ENCODE data around the gene TEX38. TPM values are rescaled to one million over a fixed set of nuclear protein-coding genes. Genes with fewer than 3 reads are reported as not detected.

The TEX38 gene
- total and polyA plus RNA-seq, 2 of the 13 experiments (the other 11 are each of a cell fraction or from before 2014, with no cell fraction given): 0.18 TPM; not detected in 1

DNA sequence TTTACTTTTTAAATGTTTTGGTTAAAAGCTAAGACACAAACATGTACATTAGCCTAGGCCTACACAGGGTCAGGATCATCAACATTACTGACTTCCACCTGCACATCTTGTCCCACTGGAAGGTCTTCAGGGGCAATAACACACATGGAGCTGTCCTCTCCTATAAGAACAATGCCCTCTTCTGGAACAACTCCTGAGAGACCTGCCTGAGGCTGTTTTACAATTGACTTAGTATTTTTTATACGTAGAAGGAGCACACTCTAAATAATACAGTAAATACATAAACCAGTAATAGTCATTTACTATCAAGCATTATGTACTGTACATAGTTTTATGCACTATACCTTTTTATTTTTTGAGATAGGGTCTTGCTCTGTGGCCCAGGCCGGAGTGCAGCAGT lies 40.9 kb upstream of the TEX38 start:
- Histone ChIP-seq H3K4me1 (ENCODE audit: insufficient read depth, low read length) (peaks cover 8% of the 10 kb centered on the region), H3K79me2 (ENCODE audit: insufficient read depth, low read length) (no peaks in the 10 kb centered on the region), H4K20me1 (ENCODE audit: insufficient read depth, low read length) (no peaks in the 10 kb centered on the region), H3K9me3 (ENCODE audit: low read length) (no peaks in the 10 kb centered on the region), H3K9ac (ENCODE audit: insufficient read depth, low read depth, low read length) (no peak overlapping the region), H3K4me3 (replicated peaks in 1 of 3; ENCODE audit: insufficient read depth in 1 of 3, low read depth in 2 of 3, low read length in 3 of 3) (no peak overlapping the region), H3K4me2 (ENCODE audit: low read depth, low read length) (no peak overlapping the region), H3K36me3 (replicated peaks in 1 of 2; ENCODE audit: control insufficient read depth in 1 of 2, insufficient read depth in 2 of 2, low read length in 2 of 2) (peaks cover 4 to 25% of the 10 kb centered on the region in 2 experiments), H2AFZ (ENCODE audit: low read length) (no peak overlapping the region), H3K27ac (ENCODE audit: extremely low read length, insufficient read depth, low read length) (no peak overlapping the region), H3K27me3 (ENCODE audit: control insufficient read depth in 1 of 2, insufficient read depth in 2 of 2, low read length in 2 of 2) (no peaks in the 10 kb centered on the region)
- 91% methylated on average over 2 of the region's 2 CpGs for WGBS (ENCODE audit: low lambda C conversion rate)
- no peak for TF ChIP-seq NAIF1 (CRISPR knock-in tag; IDR thresholded peaks at IDR 0.05; ENCODE audit: borderline replicate concordance)
- TF ChIP-seq ZNF230 (CRISPR knock-in tag; IDR thresholded peaks at IDR 0.05): no peak
- no peak for TF ChIP-seq PHF8 (CRISPR knock-in tag; IDR thresholded peaks at IDR 0.05)
- TF ChIP-seq, protein P1, sequence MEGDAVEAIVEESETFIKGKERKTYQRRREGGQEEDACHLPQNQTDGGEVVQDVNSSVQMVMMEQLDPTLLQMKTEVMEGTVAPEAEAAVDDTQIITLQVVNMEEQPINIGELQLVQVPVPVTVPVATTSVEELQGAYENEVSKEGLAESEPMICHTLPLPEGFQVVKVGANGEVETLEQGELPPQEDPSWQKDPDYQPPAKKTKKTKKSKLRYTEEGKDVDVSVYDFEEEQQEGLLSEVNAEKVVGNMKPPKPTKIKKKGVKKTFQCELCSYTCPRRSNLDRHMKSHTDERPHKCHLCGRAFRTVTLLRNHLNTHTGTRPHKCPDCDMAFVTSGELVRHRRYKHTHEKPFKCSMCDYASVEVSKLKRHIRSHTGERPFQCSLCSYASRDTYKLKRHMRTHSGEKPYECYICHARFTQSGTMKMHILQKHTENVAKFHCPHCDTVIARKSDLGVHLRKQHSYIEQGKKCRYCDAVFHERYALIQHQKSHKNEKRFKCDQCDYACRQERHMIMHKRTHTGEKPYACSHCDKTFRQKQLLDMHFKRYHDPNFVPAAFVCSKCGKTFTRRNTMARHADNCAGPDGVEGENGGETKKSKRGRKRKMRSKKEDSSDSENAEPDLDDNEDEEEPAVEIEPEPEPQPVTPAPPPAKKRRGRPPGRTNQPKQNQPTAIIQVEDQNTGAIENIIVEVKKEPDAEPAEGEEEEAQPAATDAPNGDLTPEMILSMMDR (CRISPR knock-in tag; IDR thresholded peaks at IDR 0.05): 0 out of 2 replicates have a peak, but pooled peaks have one; percentile 6
- BruUV-seq (replicated peaks): no TSS peak
- in situ Hi-C loops (cut with HindIII; ENCODE audit: extremely low pct_ligation_motif_present, low pct_unique_long_range_greater_than_20kb) (no loop called here), intact Hi-C loops (cut with micrococcal nuclease; ENCODE audit: unreplicated experiment) (no loop called here)
- no peak for FAIRE-seq
- no peak for ATAC-seq
- POLR2A ChIA-PET: no interaction called here
- no peak for DNase-seq (ENCODE audit: low spot score)
- CTCF ChIA-PET (ENCODE audit: low intra/inter-chr PET ratio, low total read pairs): no interaction called here

DNA sequence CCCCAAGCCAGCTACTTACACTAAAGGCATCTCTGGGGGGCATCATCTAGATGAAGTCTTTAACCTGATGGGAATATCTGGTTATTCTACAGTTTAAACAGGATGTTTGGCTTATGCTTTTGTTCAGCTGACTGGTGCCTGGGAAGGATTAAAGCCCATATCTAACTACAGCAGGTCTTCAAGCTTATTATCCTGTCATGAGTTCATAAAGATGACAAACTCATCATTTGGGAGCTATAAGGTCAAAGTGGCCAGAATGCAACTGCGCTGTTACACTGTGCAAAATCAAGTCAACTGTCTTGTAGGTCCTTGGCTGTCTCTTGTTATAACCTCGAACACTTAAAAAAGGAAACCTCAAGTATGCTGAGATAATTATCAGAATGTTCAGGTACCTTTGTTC lies 36.4 kb upstream of the TEX38 start:
- intact Hi-C loops (cut with micrococcal nuclease; ENCODE audit: unreplicated experiment): no loop called here
- WGBS (ENCODE audit: low lambda C conversion rate): 100% methylated on average over 2 of the region's 2 CpGs
- ATAC-seq: no peak
- in situ Hi-C loops (cut with HindIII; ENCODE audit: extremely low pct_ligation_motif_present, low pct_unique_long_range_greater_than_20kb): no loop called here
- Histone ChIP-seq H3K27me3 (ENCODE audit: control insufficient read depth in 1 of 2, insufficient read depth in 2 of 2, low read length in 2 of 2) (no peaks in the 10 kb centered on the region), H3K9ac (ENCODE audit: insufficient read depth, low read depth, low read length) (no peak overlapping the region), H3K79me2 (ENCODE audit: insufficient read depth, low read length) (no peaks in the 10 kb centered on the region), H3K4me2 (ENCODE audit: low read depth, low read length) (no peak overlapping the region), H3K4me1 (ENCODE audit: insufficient read depth, low read length) (peaks cover 11% of the 10 kb centered on the region), H3K36me3 (replicated peaks in 1 of 2; ENCODE audit: control insufficient read depth in 1 of 2, insufficient read depth in 2 of 2, low read length in 2 of 2) (peaks cover 5 to 30% of the 10 kb centered on the region in 2 experiments), H3K4me3 (replicated peaks in 1 of 3; ENCODE audit: insufficient read depth in 1 of 3, low read depth in 2 of 3, low read length in 3 of 3) (no peak overlapping the region), H3K27ac (ENCODE audit: extremely low read length, insufficient read depth, low read length) (no peak overlapping the region), H2AFZ (ENCODE audit: low read length) (no peak overlapping the region), H4K20me1 (ENCODE audit: insufficient read depth, low read length) (no peaks in the 10 kb centered on the region), H3K9me3 (ENCODE audit: low read length) (no peaks in the 10 kb centered on the region)
- BruUV-seq (replicated peaks): TSS peak; percentile 48
- FAIRE-seq: no peak
- CTCF ChIA-PET (ENCODE audit: low intra/inter-chr PET ratio, low total read pairs): no interaction called here
- no peak for DNase-seq (ENCODE audit: low spot score)
- POLR2A ChIA-PET: interaction anchor here (0.6 kb wide), 1 partner anchor 18 kb away, joined by 3 read pairs; no protein-coding TSS in a partner anchor
- TF ChIP-seq ZNF335 (CRISPR knock-in tag; IDR thresholded peaks at IDR 0.05) (no peak), ZNF781 (CRISPR knock-in tag; IDR thresholded peaks at IDR 0.05; ENCODE audit: borderline replicate concordance, not compliant biosample characterization) (no peak), GFI1 (CRISPR knock-in tag; IDR thresholded peaks at IDR 0.05; ENCODE audit: borderline replicate concordance) (no peak)
- TF ChIP-seq, protein P2, sequence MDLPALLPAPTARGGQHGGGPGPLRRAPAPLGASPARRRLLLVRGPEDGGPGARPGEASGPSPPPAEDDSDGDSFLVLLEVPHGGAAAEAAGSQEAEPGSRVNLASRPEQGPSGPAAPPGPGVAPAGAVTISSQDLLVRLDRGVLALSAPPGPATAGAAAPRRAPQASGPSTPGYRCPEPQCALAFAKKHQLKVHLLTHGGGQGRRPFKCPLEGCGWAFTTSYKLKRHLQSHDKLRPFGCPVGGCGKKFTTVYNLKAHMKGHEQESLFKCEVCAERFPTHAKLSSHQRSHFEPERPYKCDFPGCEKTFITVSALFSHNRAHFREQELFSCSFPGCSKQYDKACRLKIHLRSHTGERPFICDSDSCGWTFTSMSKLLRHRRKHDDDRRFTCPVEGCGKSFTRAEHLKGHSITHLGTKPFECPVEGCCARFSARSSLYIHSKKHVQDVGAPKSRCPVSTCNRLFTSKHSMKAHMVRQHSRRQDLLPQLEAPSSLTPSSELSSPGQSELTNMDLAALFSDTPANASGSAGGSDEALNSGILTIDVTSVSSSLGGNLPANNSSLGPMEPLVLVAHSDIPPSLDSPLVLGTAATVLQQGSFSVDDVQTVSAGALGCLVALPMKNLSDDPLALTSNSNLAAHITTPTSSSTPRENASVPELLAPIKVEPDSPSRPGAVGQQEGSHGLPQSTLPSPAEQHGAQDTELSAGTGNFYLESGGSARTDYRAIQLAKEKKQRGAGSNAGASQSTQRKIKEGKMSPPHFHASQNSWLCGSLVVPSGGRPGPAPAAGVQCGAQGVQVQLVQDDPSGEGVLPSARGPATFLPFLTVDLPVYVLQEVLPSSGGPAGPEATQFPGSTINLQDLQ (CRISPR knock-in tag; IDR thresholded peaks at IDR 0.05): no peak
- TF ChIP-seq, protein P3, sequence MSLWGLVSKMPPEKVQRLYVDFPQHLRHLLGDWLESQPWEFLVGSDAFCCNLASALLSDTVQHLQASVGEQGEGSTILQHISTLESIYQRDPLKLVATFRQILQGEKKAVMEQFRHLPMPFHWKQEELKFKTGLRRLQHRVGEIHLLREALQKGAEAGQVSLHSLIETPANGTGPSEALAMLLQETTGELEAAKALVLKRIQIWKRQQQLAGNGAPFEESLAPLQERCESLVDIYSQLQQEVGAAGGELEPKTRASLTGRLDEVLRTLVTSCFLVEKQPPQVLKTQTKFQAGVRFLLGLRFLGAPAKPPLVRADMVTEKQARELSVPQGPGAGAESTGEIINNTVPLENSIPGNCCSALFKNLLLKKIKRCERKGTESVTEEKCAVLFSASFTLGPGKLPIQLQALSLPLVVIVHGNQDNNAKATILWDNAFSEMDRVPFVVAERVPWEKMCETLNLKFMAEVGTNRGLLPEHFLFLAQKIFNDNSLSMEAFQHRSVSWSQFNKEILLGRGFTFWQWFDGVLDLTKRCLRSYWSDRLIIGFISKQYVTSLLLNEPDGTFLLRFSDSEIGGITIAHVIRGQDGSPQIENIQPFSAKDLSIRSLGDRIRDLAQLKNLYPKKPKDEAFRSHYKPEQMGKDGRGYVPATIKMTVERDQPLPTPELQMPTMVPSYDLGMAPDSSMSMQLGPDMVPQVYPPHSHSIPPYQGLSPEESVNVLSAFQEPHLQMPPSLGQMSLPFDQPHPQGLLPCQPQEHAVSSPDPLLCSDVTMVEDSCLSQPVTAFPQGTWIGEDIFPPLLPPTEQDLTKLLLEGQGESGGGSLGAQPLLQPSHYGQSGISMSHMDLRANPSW (CRISPR knock-in tag; IDR thresholded peaks at IDR 0.05; ENCODE audit: borderline replicate concordance): no peak
